BJ (cell line): ENCODE data around the gene PHAX. TPM values are rescaled to one million over a fixed set of nuclear protein-coding genes. Genes with fewer than 3 reads are reported as not detected.
"Not testable (repeated sequence)": the region's sequence is repeated elsewhere in the genome, so short reads cannot be mapped to it uniquely, and the experiment has no call there.

Experiments
- CTCF ChIA-PET: fragments of 350-600 bp; formaldehyde crosslinking; extraction: SDS; loops from one replicate; lab custom pipeline; 2021; ENCODE audit warnings: antibody characterized with exemption, inconsistent platforms; lab: Yijun Ruan, JAX
- POLR2A ChIA-PET: fragments of 300-600 bp; sonication (Branson Sonifier 250); formaldehyde crosslinking; extraction: SDS; loops from one replicate; lab custom pipeline; 2021; ENCODE audit warnings: antibody characterized with exemption; lab: Charles Lee
- DNase-seq: peaks from one replicate; pipeline ENCODE4 v3.0.0-alpha.2; 2011; ENCODE audit warnings: low read depth
- H3K27me3 ChIP-seq: 2 replicates; pipeline ENCODE4 v1.6.0; 2011; ENCODE audit warnings: low read length; ENCODE audit not compliant: control insufficient read depth, insufficient read depth
- H3K36me3 ChIP-seq: 2 replicates; pipeline ENCODE4 v1.5.1; 2011; ENCODE audit warnings: low read length; ENCODE audit not compliant: control insufficient read depth, insufficient read depth
- H3K4me3 ChIP-seq: 2 replicates; pipeline ENCODE4 v1.5.1; 2011; ENCODE audit warnings: low read depth, mild to moderate bottlenecking, control low read depth, low read length
- CTCF ChIP-seq: IDR thresholded peaks from 2 replicates; pipeline ENCODE4 v1.5.1; 2011; ENCODE audit warnings: low read depth, mild to moderate bottlenecking, control low read depth, inconsistent platforms, low read length, moderate library complexity; ENCODE audit not compliant: insufficient read depth
- polyA plus RNA-seq: library from polyadenylated mRNA; depleted of rRNA; stranded (reverse); fragments of >200 nt; gene quantifications from 2 replicates; pipeline ENCODE4 v1.2.3, GENCODE V29; 2011

PHAX gene
- polyA plus RNA-seq, 1 experiment, result 40.7 TPM

GRCh38 chr5:126651013-126651577 is 50.3 kb downstream of the PHAX start:
- Histone ChIP-seq H3K27me3 (no peaks in the 10 kb centered on the region), H3K36me3 (no peaks in the 10 kb centered on the region), H3K4me3 (no peak overlapping the region)
- no peak for TF ChIP-seq CTCF
- CTCF ChIA-PET, result interaction anchor here (0.6 to 1.4 kb wide), 4 partner anchors 9 to 150 kb away, joined by 3 to 4 read pairs (median 3); no protein-coding TSS in a partner anchor
- POLR2A ChIA-PET, result no interaction called here
- DNase-seq, result no peak

- Histone ChIP-seq H3K4me3 (no peak overlapping the region), H3K27me3 (no peaks in the 10 kb centered on the region), H3K36me3 (no peaks in the 10 kb centered on the region)
- TF ChIP-seq CTCF, result peak; percentile 89
- DNase-seq, result no peak
- POLR2A ChIA-PET, result no interaction called here
- CTCF ChIA-PET, result interaction anchor here (0.9 to 3.6 kb wide), 8 partner anchors 17 to 154 kb away, joined by 3 to 28 read pairs (median 6); partner anchors contain the start of gene LMNB1
Measured at GRCh38 chr5:126656401-126657007, 55.8 kb downstream of the PHAX start.

- ChIA-PET POLR2A (interaction anchor here (0.7 kb wide), 1 partner anchor 143 kb away, joined by 3 read pairs; no protein-coding TSS in a partner anchor), CTCF (interaction anchor here (0.8 to 3.6 kb wide), 10 partner anchors 17 to 656 kb away, joined by 3 to 28 read pairs (median 4); partner anchors contain the start of gene LMNB1)
- Histone ChIP-seq H3K36me3 (no peaks in the 10 kb centered on the region), H3K27me3 (no peaks in the 10 kb centered on the region), H3K4me3 (no peak overlapping the region)
- TF ChIP-seq CTCF, result no peak
- DNase-seq, result no peak
Measured at GRCh38 chr5:126658561-126658960, 57.8 kb downstream of the PHAX start.

GRCh38 chr5:126659805-126660482 is 59.2 kb downstream of the PHAX start:
- CTCF ChIA-PET, result interaction anchor here (0.6 to 3.6 kb wide), 5 partner anchors 8 to 142 kb away, joined by 3 to 28 read pairs (median 8); partner anchors contain the start of gene LMNB1
- no peaks in the 10 kb centered on the region for H3K36me3 ChIP-seq
- H3K4me3 ChIP-seq, result no peak overlapping the region
- DNase-seq, result no peak
- H3K27me3 ChIP-seq, result no peaks in the 10 kb centered on the region
- POLR2A ChIA-PET, result no interaction called here
- TF ChIP-seq CTCF, result no peak

GRCh38 chr5:126664586-126664985 is 63.8 kb downstream of the PHAX start:
- Histone ChIP-seq H3K36me3 (no peaks in the 10 kb centered on the region), H3K4me3 (no peak overlapping the region), H3K27me3 (no peaks in the 10 kb centered on the region)
- no peak for DNase-seq
- CTCF ChIA-PET, result interaction anchor here (0.6 kb wide), 1 partner anchor 139 kb away, joined by 4 read pairs; no protein-coding TSS in a partner anchor
- POLR2A ChIA-PET, result no interaction called here
- no peak for TF ChIP-seq CTCF

- H3K4me3 ChIP-seq, H3K36me3 ChIP-seq, CTCF ChIA-PET, POLR2A ChIA-PET, DNase-seq, H3K27me3 ChIP-seq: not testable (repeated sequence)
Measured at GRCh38 chr5:126670109-126670508, 69.4 kb downstream of the PHAX start.

- DNase-seq, H3K4me3 ChIP-seq, H3K36me3 ChIP-seq, POLR2A ChIA-PET, H3K27me3 ChIP-seq: not testable (repeated sequence)
- CTCF ChIA-PET, result interaction anchor here (1.4 kb wide), 1 partner anchor 108 kb away, joined by 3 read pairs; no protein-coding TSS in a partner anchor
Measured at GRCh38 chr5:126671681-126672080, 70.9 kb downstream of the PHAX start.
